ENCODE data around the gene POU3F1.
A peak's percentile ranks its signal among the peaks of the same experiment; 100 is the strongest.

POU3F1 gene

DNA sequence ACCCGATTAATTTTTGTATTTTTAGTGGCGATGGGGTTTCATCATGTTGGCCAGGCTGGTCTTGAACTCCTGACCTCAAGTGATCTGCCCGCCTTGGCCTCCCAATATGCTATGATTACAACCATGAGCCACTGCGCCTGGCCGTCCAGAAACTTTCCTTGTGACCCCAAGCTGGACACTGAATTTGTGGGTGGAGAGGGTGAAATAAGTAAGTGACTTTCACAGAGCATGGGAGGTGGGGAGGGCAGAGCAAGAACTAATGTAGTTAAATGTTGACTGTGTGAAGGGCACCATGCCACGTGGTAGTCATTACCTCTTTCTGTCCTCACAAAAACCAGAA lies 36.8 kb downstream of the POU3F1 start:
- no peak for DNase-seq (ENCODE audit: low spot score)
- TF ChIP-seq, protein P1, sequence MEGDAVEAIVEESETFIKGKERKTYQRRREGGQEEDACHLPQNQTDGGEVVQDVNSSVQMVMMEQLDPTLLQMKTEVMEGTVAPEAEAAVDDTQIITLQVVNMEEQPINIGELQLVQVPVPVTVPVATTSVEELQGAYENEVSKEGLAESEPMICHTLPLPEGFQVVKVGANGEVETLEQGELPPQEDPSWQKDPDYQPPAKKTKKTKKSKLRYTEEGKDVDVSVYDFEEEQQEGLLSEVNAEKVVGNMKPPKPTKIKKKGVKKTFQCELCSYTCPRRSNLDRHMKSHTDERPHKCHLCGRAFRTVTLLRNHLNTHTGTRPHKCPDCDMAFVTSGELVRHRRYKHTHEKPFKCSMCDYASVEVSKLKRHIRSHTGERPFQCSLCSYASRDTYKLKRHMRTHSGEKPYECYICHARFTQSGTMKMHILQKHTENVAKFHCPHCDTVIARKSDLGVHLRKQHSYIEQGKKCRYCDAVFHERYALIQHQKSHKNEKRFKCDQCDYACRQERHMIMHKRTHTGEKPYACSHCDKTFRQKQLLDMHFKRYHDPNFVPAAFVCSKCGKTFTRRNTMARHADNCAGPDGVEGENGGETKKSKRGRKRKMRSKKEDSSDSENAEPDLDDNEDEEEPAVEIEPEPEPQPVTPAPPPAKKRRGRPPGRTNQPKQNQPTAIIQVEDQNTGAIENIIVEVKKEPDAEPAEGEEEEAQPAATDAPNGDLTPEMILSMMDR (IDR thresholded peaks at IDR 0.05; ENCODE audit: borderline replicate concordance, control extremely low read depth, extremely low read depth, insufficient read depth, missing control alignments) = no peak
- in situ Hi-C loops (cut with MboI; ENCODE audit: low sequenced_read_pairs, unreplicated experiment) = no loop called here

DNA sequence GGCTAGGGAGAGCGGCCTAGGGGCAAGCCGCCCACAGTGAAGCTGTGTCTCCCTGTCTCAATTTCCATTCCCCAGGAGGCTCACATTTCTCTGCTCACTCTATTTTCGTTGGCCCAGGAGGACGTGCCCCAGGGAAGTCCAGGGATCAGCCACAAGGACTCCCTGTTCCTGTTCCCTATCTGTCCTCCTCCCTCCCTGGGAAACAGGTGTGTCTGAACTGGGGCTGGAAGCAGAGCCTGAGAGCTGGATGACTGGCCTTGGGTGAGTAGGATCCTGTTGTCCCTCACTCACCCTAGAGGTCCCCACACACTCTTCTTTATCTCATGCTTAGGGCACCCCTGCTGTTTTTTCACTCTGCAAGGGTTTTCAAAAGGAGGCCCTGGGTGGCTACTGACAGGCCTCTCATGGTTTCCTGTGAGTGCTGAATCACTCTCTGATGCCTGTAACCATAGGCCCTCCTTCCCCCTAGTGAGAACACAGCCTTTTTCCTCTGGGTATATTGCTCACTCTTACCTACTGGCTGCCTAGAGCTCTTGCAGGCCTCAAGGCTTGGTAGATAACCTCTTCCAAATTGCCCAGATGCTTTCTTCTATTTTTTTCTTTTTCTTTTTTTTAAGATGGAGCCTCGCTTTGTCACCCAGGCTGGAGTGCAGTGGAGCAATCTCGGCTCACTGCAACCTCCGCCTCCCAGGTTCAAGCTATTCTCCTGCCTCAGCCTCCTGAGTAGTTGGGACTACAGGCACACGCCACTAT lies 37.3 kb downstream of the POU3F1 start:
- in situ Hi-C loops (cut with MboI; ENCODE audit: low sequenced_read_pairs, unreplicated experiment) = no loop called here
- TF ChIP-seq, protein P1 (IDR thresholded peaks at IDR 0.05; ENCODE audit: borderline replicate concordance, control extremely low read depth, extremely low read depth, insufficient read depth, missing control alignments) = no peak
- DNase-seq (ENCODE audit: low spot score) = no peak

DNA sequence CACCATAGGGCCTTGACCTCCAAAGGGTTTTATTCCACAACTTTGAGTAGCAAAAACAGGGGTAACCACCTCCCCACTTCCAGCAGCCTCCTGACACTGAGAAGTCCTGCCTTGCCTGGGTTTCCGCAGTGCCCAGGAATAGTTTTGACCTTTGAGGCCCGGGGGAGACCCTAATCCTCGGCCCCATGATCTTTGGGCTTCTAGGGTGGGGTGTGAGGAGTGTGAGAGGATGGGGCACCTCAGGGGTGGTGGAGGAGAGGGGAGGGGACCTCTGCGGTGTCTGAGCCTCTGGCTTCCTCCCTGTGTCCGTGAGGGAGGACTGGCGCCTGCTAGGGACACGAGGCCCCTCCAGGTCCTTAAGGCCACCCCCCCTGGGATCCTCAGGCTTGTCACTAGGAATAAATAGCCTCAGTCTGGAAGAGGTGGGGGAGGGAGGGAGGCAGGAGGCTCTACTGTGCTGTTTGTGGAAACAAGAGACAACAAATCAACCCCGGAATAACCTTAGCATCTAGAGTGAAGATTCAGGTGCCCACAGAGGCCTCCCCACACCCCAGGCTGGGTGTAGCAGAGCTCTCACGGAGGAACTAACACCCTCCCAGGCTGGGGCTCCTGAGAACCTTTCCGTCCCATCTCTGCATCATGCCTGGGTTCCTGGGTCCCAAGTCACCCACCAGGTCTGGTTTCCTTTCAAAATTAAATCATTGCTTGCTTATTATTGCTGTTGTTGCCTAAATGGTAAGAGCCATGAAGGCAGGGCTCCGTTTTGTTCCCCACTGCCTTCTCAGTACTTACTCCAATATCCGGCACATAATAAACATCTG lies 40.4 kb downstream of the POU3F1 start:
- in situ Hi-C loops (cut with MboI; ENCODE audit: low sequenced_read_pairs, unreplicated experiment) = no loop called here
- TF ChIP-seq, protein P1 (IDR thresholded peaks at IDR 0.05; ENCODE audit: borderline replicate concordance, control extremely low read depth, extremely low read depth, insufficient read depth, missing control alignments) = no peak
- DNase-seq (ENCODE audit: low spot score) = no peak

DNA sequence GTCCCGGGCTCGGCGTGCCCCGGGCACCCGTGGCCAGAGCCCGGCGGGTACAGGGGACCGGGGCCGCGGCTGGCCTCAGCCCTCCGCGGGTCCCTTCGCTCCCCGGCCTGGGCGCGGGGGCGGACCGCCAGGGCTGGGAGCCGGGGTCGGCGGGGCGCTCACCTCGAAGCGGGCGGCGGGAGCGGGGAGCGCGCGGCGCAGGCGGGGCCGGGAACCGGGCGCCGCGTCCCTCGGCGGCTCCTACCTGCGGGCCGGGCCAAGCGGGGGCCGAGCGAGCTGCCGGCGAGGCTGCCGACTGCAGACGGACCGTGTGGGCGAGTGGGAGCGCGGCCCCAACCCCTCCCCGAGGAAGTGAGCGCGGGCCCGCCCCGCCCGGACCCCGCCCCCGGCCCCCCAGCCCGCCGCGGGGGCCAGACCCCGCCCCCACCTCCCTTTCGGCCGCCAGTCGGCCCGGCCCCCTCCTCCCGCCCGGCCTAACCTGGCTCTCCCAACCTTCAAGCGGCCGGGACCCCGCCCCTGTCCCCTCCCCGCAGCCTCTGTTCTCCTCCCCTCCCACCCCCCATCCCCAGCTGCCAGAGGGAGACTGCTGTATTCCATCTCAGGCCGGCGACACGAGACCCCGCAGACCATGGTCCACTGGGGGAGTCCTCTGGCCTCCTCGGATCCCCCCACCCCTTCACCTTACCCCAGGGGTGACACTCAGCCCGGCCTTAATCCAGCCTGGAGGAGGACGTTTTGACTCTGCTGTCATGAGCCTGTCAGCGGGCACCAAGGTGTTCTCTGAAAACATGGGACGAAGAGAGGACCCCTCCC lies 41.2 kb downstream of the POU3F1 start, which contains the start of gene FHL3:
FHL3 (minus strand) TSS at position 320 of the 813 bp plus-strand sequence. CDS start 6,102 bp downstream, outside the sequence.
- peak; percentile 87 for DNase-seq (ENCODE audit: low spot score)
- TF ChIP-seq, protein P1 (IDR thresholded peaks at IDR 0.05; ENCODE audit: borderline replicate concordance, control extremely low read depth, extremely low read depth, insufficient read depth, missing control alignments) = no peak
- in situ Hi-C loops (cut with MboI; ENCODE audit: low sequenced_read_pairs, unreplicated experiment) = no loop called here

DNA sequence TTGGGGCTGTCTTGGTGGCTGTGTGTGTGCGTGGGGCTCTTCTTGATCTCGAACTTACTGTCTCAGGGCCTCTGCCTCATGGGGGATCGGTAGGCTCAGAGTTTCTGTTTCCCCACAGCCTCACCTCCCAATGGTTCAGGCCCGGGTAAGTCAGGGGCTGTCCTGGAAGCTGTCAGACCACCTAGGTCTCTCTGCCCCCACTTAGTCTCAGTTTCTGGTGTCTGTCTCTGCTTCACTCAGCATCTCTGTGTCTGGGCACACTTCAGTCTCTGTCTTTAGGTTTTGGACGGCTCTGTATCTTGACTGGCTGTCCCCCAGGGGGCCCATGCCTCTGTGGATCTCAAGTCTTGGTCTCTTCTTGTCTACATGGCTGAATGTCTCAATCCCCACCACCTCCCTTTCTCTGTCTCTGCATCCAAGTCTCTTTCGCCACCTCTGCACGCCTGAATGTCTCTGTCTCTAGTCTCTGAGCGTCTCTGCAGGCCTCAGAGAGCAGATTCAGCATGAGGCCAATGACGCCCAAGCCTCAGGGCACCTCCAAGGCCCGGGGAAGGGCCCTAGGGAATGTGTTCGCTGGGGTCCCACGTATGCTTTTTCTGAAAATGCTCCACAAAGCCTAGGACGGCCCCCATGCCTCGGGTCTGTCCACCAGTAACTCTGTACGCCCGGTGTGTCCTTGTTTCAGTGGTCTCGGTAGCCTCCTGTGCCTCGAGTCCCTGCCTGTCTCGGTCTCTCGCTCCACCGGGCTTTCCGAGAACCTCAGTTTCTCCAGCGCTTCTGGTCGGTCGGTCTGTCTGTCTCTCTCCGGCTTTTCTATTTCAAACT lies 42.1 kb downstream of the POU3F1 start:
- peak; percentile 43 for DNase-seq (ENCODE audit: low spot score)
- in situ Hi-C loops (cut with MboI; ENCODE audit: low sequenced_read_pairs, unreplicated experiment) = no loop called here
- TF ChIP-seq, protein P1 (IDR thresholded peaks at IDR 0.05; ENCODE audit: borderline replicate concordance, control extremely low read depth, extremely low read depth, insufficient read depth, missing control alignments) = no peak

All from GM13976 (cell line).